C4-2B (cell line): ENCODE data around the gene RABEP2.

Experiments used
- ZFX ChIP-seq: fragments of 450-650 bp; IDR thresholded peaks from 2 replicates; pipeline ENCODE4 v1.6.1; 2017
- TF ChIP-seq, protein P1 (sequence below): fragments of 450-650 bp; conservative IDR thresholded peaks from 2 replicates; pipeline ENCODE4 v1.5.1; 2017; ENCODE audit warnings: mild to moderate bottlenecking

- TF ChIP-seq ZFX, result no peak
- TF ChIP-seq, protein P1, sequence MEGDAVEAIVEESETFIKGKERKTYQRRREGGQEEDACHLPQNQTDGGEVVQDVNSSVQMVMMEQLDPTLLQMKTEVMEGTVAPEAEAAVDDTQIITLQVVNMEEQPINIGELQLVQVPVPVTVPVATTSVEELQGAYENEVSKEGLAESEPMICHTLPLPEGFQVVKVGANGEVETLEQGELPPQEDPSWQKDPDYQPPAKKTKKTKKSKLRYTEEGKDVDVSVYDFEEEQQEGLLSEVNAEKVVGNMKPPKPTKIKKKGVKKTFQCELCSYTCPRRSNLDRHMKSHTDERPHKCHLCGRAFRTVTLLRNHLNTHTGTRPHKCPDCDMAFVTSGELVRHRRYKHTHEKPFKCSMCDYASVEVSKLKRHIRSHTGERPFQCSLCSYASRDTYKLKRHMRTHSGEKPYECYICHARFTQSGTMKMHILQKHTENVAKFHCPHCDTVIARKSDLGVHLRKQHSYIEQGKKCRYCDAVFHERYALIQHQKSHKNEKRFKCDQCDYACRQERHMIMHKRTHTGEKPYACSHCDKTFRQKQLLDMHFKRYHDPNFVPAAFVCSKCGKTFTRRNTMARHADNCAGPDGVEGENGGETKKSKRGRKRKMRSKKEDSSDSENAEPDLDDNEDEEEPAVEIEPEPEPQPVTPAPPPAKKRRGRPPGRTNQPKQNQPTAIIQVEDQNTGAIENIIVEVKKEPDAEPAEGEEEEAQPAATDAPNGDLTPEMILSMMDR, result no peak
These were observed 25.0 kb downstream of the RABEP2 start for GRCh38 chr16:28899882-28900590.
